Measurements from ENCODE around the gene ACP7.
"Not testable (repeated sequence)": the region's sequence is repeated elsewhere in the genome, so short reads cannot be mapped to it uniquely, and the experiment has no call there.

- not testable (repeated sequence) for TF ChIP-seq CTCF (IDR thresholded peaks at IDR 0.05; ENCODE audit: low read length); EZH2 (IDR thresholded peaks at IDR 0.05; ENCODE audit: borderline replicate concordance, low read length)
Measured at GRCh38 chr19:39068259-39068658, 15.9 kb upstream of the ACP7 start.

All from OCI-LY1 (cell line).